Subcutaneous adipose tissue (tissue), 4 donors: ENCODE data around the gene MRPL17. TPM values are rescaled to one million over a fixed set of nuclear protein-coding genes. Genes with fewer than 3 reads are reported as not detected.

Experiments
- total RNA-seq, 4 donors: library from RNA; depleted of rRNA; stranded (reverse); fragments of >200 nt; gene quantifications; one replicate each; pipeline ENCODE4 v1.1.0, GENCODE V29; 2016
- TF ChIP-seq, protein P1 (sequence below): fragments of 450-650 bp; IDR thresholded peaks from one replicate; pipeline ENCODE4 v1.5.1; 2016; ENCODE audit warnings: low read depth, mild to moderate bottlenecking, control low read depth, antibody characterized with exemption, moderate library complexity

MRPL17 gene
- total RNA-seq, 4 donors from 2014 or later, result 12.8 to 22.0 (median 15.0) TPM

DNA sequence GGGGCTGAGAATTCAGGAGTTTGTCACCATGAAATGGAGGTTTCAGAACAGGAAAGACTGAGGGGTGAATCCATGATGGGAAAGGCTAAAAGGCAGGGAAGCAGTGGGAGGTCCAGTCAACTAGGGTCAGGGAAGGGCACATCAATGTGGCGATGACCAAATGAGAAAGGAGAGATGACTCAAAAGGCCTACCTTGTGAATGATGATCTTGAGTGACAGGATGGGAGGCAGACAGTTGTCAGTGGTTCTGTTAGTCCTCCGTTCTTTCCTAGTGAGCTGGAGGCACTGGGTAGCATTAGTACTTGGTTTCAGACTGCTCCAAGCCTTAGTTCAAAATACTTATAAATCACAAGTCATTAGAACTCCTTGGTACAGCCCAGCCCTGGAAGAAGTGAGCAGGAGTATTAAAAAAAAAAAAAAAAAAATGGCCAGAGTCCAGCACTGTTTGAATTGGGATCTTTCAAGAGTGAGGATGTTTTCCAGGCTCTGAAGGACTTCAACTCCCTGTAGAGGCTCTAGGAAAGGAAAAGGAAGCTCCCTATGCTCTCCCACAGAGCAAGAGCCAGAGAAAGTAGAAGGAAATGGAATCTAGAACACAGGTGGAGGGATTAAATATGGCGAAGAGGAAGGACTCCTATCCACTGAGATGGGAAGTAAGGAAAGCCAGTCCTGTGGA, 19.2 kb downstream of the MRPL17 start:
- TF ChIP-seq, protein P1, sequence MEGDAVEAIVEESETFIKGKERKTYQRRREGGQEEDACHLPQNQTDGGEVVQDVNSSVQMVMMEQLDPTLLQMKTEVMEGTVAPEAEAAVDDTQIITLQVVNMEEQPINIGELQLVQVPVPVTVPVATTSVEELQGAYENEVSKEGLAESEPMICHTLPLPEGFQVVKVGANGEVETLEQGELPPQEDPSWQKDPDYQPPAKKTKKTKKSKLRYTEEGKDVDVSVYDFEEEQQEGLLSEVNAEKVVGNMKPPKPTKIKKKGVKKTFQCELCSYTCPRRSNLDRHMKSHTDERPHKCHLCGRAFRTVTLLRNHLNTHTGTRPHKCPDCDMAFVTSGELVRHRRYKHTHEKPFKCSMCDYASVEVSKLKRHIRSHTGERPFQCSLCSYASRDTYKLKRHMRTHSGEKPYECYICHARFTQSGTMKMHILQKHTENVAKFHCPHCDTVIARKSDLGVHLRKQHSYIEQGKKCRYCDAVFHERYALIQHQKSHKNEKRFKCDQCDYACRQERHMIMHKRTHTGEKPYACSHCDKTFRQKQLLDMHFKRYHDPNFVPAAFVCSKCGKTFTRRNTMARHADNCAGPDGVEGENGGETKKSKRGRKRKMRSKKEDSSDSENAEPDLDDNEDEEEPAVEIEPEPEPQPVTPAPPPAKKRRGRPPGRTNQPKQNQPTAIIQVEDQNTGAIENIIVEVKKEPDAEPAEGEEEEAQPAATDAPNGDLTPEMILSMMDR, result no peak

DNA sequence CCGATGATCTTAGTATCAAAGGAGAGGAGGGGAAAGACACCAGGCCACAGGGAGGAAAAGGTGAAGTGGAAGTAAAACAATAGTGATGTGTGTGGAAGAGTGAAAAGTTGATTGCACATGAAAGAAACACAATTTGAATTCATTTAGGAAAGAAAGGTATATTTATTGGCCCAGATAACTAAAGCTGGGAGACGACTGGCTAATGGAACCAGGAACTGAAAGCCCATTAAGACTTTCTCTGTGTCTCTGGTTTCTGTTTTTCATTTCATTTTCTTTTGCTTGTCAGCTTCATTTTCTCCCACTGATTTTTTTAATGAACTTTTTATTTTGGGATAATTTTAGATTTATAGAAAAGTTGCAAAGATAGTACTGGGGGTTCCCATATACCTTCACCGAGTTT, 22.4 kb downstream of the MRPL17 start:
- TF ChIP-seq, protein P1, result no peak

DNA sequence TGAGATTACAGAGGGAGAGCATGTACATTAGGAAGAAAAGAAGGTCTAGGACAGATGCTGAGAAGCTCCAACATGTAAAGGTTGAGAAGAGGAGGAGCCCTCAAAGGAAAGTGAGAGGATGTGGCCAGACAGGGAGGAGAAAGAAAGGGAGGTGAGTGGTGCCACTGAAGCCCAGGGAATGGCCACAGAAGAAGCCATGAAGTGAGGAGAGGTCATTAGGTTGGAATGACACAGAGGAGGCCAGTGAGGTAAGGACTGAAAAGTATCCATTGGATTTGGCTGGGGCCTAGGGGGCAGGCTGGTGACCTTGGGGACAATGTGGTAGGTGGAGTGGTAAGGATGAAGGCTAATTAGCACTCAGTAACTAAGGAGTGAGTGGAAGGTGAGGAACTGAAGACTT, 24.5 kb downstream of the MRPL17 start:
- TF ChIP-seq, protein P1, result no peak

GRCh38 chr11:6657346-6657745, 25.8 kb downstream of the MRPL17 start:
- TF ChIP-seq, protein P1, result no peak

DNA sequence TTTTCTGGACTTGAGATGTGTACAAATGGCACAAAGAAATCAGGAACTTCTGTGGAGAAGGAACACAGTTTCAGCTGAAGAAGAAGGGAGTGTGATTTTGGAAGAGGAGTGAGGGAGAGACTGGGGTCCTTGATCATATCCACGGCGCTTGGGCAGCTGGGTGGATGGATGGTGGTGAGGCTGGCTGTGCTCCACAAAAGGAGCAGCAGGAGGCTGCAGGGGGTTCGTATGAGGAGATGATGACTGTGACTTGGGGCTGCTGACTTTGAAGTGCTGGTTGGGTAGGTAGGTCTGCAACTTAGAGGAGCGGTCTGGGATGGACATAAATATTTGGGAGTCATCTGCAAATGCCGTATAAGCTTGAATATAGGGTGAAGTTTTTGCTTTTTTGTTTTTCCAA, 26.2 kb downstream of the MRPL17 start:
- TF ChIP-seq, protein P1, result no peak

DNA sequence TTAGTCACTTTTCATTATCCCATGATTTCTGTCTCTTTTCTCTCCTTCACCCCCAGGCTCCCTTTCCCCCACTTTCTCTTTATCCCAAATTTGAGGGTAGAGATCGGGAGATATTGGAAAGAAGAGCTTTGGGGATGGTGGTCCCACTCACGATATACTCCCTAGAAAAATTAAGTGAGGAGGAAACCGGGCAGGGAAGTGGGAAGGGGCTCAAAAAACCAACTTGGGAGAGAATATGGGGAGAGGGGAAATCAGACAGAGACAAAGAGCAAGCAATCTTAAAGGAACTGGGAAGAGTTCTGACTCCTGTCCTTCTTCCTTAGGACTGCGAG, 26.6 kb downstream of the MRPL17 start:
- TF ChIP-seq, protein P1, result no peak

DNA sequence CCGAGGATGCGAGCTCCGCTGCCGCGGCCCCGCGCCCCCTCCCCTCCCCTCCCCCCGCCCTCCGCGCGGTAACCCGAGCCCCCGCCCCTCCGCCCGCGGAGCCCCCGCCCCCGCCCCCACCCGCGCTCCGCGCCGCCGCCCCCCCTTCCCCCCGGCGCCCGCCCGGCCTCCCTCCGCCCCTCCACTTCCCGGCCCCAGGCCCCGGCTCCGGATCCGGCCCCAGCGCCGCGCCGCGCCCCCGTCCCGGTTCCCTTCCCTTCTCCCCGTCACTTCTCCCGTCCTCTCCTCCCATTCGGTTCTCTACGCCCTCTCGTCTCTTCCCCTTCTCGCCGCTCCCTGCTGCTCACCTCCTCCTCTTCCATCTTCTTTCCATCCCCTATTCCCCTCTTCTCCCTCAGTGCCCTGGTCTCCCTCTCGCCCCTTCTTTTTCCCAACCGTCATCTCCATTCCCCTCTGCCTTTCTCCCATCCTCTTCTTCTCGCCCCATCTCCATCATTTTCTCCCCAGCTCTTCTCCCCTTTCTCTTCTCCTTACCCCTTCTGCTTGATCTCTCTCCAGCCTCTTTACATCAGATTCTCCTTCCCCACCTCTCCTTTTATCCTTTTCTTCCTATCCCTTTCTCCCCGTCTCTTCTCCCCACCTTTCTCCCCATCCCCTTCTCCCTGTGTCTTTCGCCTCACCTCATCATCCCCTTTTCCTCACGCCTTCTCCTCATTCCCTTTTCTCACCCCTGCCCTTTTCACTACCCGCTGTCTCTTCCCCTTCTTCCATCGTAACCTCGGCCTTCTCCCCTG, 27.2 kb downstream of the MRPL17 start, which contains the start of gene DCHS1:
DCHS1 (minus strand) TSS at position 20 of the 794 bp plus-strand sequence. CDS start 14,196 bp downstream, outside the sequence.
- TF ChIP-seq, protein P1, result no peak
